CD1c-positive myeloid dendritic cell (primary cell): Measurements from ENCODE around the gene PRLHR.

Source experiments
- DNase-seq: peaks from one replicate; pipeline ENCODE4 v3.0.0-alpha.2; 2016; ENCODE audit errors: extremely low spot score

Gene PRLHR

GRCh38 chr10:118587881-118588651 is 7.4 kb downstream of the PRLHR start:
- no peak for DNase-seq

- DNase-seq = no peak
Measured at GRCh38 chr10:118586911-118587310, 8.5 kb downstream of the PRLHR start.

GRCh38 chr10:118585794-118586193 is 9.7 kb downstream of the PRLHR start:
- no peak for DNase-seq

- no peak for DNase-seq
Measured at GRCh38 chr10:118585234-118585633, 10.2 kb downstream of the PRLHR start.

GRCh38 chr10:118584181-118584954 is 11.1 kb downstream of the PRLHR start:
- no peak for DNase-seq

- DNase-seq = no peak
Measured at GRCh38 chr10:118583611-118584010, 11.8 kb downstream of the PRLHR start.

GRCh38 chr10:118582511-118582910 is 12.9 kb downstream of the PRLHR start:
- DNase-seq = no peak

GRCh38 chr10:118581340-118581739 is 14.1 kb downstream of the PRLHR start:
- DNase-seq = no peak

- DNase-seq = no peak
Measured at GRCh38 chr10:118580702-118581101, 14.7 kb downstream of the PRLHR start.

- no peak for DNase-seq
Measured at GRCh38 chr10:118573512-118573911, 21.9 kb downstream of the PRLHR start.

GRCh38 chr10:118572256-118573041 is 23.0 kb downstream of the PRLHR start:
- no peak for DNase-seq

GRCh38 chr10:118571123-118571522 is 24.3 kb downstream of the PRLHR start:
- DNase-seq = no peak

GRCh38 chr10:118570591-118570990 is 24.9 kb downstream of the PRLHR start:
- no peak for DNase-seq

GRCh38 chr10:118569882-118570252 is 25.6 kb downstream of the PRLHR start:
- no peak for DNase-seq

- DNase-seq = no peak
Measured at GRCh38 chr10:118569241-118569881, 26.1 kb downstream of the PRLHR start.

GRCh38 chr10:118568327-118568848 is 27.1 kb downstream of the PRLHR start:
- DNase-seq = peak; percentile 74

- no peak for DNase-seq
Measured at GRCh38 chr10:118567701-118568248, 27.7 kb downstream of the PRLHR start.

GRCh38 chr10:118566911-118567310 is 28.5 kb downstream of the PRLHR start:
- no peak for DNase-seq

- DNase-seq = no peak
Measured at GRCh38 chr10:118565301-118566075, 30.0 kb downstream of the PRLHR start.

GRCh38 chr10:118564652-118565051 is 30.8 kb downstream of the PRLHR start:
- no peak for DNase-seq

- no peak for DNase-seq
Measured at GRCh38 chr10:118564114-118564513, 31.3 kb downstream of the PRLHR start.
